Stimulated activated CD4-positive, alpha-beta T cell treated with anti-CD3 and anti-CD28 coated beads, Interleukin-4, amount 100 ng/mL, for 1 hour (primary cell): ENCODE results near the gene ZCRB1.
"Not testable (repeated sequence)": the region's sequence is repeated elsewhere in the genome, so short reads cannot be mapped to it uniquely, and the experiment has no call there.

Source experiments
- DNase-seq: peaks from one replicate; pipeline ENCODE4 v3.0.0-alpha.2; 2020

ZCRB1 gene

GRCh38 chr12:42325653-42326474 is at the start of gene ZCRB1, which contains the start of gene PPHLN1:
Gene ZCRB1, minus strand, starts transcription at chr12:42326094. Its CDS starts 1,992 bp downstream, at chr12:42324102.
Gene PPHLN1, plus strand, starts transcription at chr12:42326167. Its CDS starts 9,736 bp downstream, at chr12:42335903.
- peak; percentile 81 for DNase-seq

GRCh38 chr12:42373669-42374068 is 47.8 kb upstream of the ZCRB1 start:
- no peak for DNase-seq

GRCh38 chr12:42372154-42372791 is 46.4 kb upstream of the ZCRB1 start:
- DNase-seq = no peak

- DNase-seq = no peak
Measured at GRCh38 chr12:42370013-42370412, 44.1 kb upstream of the ZCRB1 start.

GRCh38 chr12:42365486-42365885 is 39.6 kb upstream of the ZCRB1 start:
- DNase-seq = no peak

GRCh38 chr12:42364692-42365091 is 38.8 kb upstream of the ZCRB1 start:
- DNase-seq = no peak

GRCh38 chr12:42362647-42363260 is 36.9 kb upstream of the ZCRB1 start:
- no peak for DNase-seq

- DNase-seq = no peak
Measured at GRCh38 chr12:42361909-42362646, 36.2 kb upstream of the ZCRB1 start.

- DNase-seq = no peak
Measured at GRCh38 chr12:42360747-42361403, 35.0 kb upstream of the ZCRB1 start.

- no peak for DNase-seq
Measured at GRCh38 chr12:42356344-42356743, 30.4 kb upstream of the ZCRB1 start.

GRCh38 chr12:42350021-42350407 is 24.1 kb upstream of the ZCRB1 start:
- DNase-seq = not testable (repeated sequence)

GRCh38 chr12:42349119-42350020 is 23.5 kb upstream of the ZCRB1 start:
- not testable (repeated sequence) for DNase-seq

GRCh38 chr12:42346403-42347002 is 20.6 kb upstream of the ZCRB1 start:
- DNase-seq = no peak

- DNase-seq = no peak
Measured at GRCh38 chr12:42343721-42344120, 17.8 kb upstream of the ZCRB1 start.

- DNase-seq = no peak
Measured at GRCh38 chr12:42342028-42342427, 16.1 kb upstream of the ZCRB1 start.

- DNase-seq = no peak
Measured at GRCh38 chr12:42338280-42338679, 12.4 kb upstream of the ZCRB1 start.

- DNase-seq = no peak
Measured at GRCh38 chr12:42336286-42336685, 10.4 kb upstream of the ZCRB1 start.

GRCh38 chr12:42332301-42333285 is 6.7 kb upstream of the ZCRB1 start:
- no peak for DNase-seq

GRCh38 chr12:42330097-42330496 is 4.2 kb upstream of the ZCRB1 start:
- DNase-seq = not testable (repeated sequence)

- no peak for DNase-seq
Measured at GRCh38 chr12:42327227-42327590, 1.3 kb upstream of the ZCRB1 start.
